ENCODE results near the gene PRRG4. TPM values are rescaled to one million over a fixed set of nuclear protein-coding genes. Genes with fewer than 3 reads are reported as not detected.

Gene PRRG4
- total RNA-seq, 1 donor from 2014 or later = 0.56 TPM

DNA sequence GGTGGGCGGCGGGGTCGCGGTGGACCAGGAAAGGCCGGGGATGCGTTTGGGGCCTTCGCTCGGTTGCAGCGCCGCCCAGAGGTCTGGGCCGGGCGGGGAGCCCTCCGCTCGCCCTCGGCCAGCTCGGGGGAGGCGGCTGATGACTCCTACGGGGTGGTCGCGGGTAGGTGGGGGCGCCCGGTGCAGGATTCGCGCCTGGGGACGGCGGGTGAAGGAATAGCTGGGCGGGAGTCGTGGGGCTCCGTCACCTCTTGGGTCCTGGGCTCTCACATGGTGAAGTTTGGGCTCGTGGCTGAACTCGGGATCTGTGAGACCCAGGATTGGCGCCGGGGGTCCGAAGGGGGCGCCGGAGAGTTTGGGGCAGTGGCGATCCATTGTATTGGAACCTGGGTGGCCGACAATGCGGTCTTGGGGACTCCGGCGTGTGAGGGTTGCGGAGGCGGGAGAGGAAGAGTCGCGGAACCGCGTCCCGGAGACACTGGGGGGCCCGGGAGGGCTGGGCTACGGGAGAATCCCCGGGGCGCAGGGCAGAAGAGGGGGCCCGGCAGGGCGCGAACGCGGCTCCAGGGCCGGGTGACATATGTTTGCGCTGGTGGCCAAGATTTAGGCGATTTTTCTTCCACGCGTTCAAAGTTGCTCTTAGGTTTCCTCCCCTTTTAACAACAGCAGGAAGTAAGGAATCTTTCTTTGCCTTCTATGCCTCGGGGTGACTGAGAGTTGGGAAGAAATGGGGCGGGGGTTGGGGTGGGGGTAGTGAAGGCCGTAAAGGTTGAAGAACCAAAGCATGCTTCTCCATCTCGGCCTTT lies 63.8 kb downstream of the PRRG4 start:
- Mint-ChIP-seq H3K27me3 (peaks cover 10% of the 10 kb centered on the region), H3K27ac (peak overlapping the region; percentile 98), H3K9me3 (no peaks in the 10 kb centered on the region), H3K4me1 (peaks cover 27% of the 10 kb centered on the region), H3K36me3 (ENCODE audit: low read depth) (peaks cover 10% of the 10 kb centered on the region), H3K4me3 (peak overlapping the region; percentile 98)
- peak; percentile 82 for DNase-seq
- intact Hi-C loops (cut with micrococcal nuclease) = loop anchor here (1.0 to 10.0 kb wide), 8 partner anchors 64 to 1341 kb away; partner anchors contain the start of genes CD59, CSTF3, EIF3M and HIPK3

GRCh38 chr11:32894149-32894827 lies 64.6 kb downstream of the PRRG4 start:
- Mint-ChIP-seq H3K4me1 (peaks cover 30% of the 10 kb centered on the region), H3K36me3 (ENCODE audit: low read depth) (peaks cover 10% of the 10 kb centered on the region), H3K4me3 (peak overlapping the region; percentile 98), H3K27me3 (peaks cover 10% of the 10 kb centered on the region), H3K9me3 (no peaks in the 10 kb centered on the region), H3K27ac (peak overlapping the region; percentile 98)
- intact Hi-C loops (cut with micrococcal nuclease) = loop anchor here (5.0 to 10.0 kb wide), 6 partner anchors 68 to 1341 kb away; partner anchors contain the start of genes CD59, EIF3M and HIPK3
- DNase-seq = peak; percentile 78

- no peak overlapping the region for H3K27ac Mint-ChIP-seq
- no peaks in the 10 kb centered on the region for H3K9me3 Mint-ChIP-seq
- H3K4me1 Mint-ChIP-seq = peaks cover 36% of the 10 kb centered on the region
- intact Hi-C loops (cut with micrococcal nuclease) = loop anchor here (5.0 to 10.0 kb wide), 6 partner anchors 67 to 1340 kb away; partner anchors contain the start of genes CD59, EIF3M and HIPK3
- peaks cover 13% of the 10 kb centered on the region for H3K36me3 Mint-ChIP-seq (ENCODE audit: low read depth)
- DNase-seq = no peak
- H3K27me3 Mint-ChIP-seq = peaks cover 7% of the 10 kb centered on the region
- H3K4me3 Mint-ChIP-seq = peak overlapping the region; percentile 30
These were observed 65.2 kb downstream of the PRRG4 start for GRCh38 chr11:32894921-32895320.

- intact Hi-C loops (cut with micrococcal nuclease) = loop anchor here (10.0 kb wide), 2 partner anchors 839 to 1339 kb away; partner anchors contain the start of gene CD59
- no peak for DNase-seq
- no peak overlapping the region for H3K27ac Mint-ChIP-seq
- H3K36me3 Mint-ChIP-seq (ENCODE audit: low read depth) = peaks cover 13% of the 10 kb centered on the region
- H3K4me3 Mint-ChIP-seq = no peak overlapping the region
- peaks cover 38% of the 10 kb centered on the region for H3K4me1 Mint-ChIP-seq
- H3K27me3 Mint-ChIP-seq = peaks cover 1% of the 10 kb centered on the region
- H3K9me3 Mint-ChIP-seq = no peaks in the 10 kb centered on the region
These were observed 65.7 kb downstream of the PRRG4 start for GRCh38 chr11:32895471-32895870.

- H3K27ac Mint-ChIP-seq = no peak overlapping the region
- H3K4me1 Mint-ChIP-seq = peaks cover 35% of the 10 kb centered on the region
- H3K27me3 Mint-ChIP-seq = no peaks in the 10 kb centered on the region
- DNase-seq = no peak
- no peak overlapping the region for H3K4me3 Mint-ChIP-seq
- intact Hi-C loops (cut with micrococcal nuclease) = loop anchor here (10.0 kb wide), 2 partner anchors 838 to 1338 kb away; partner anchors contain the start of gene CD59
- H3K9me3 Mint-ChIP-seq = no peaks in the 10 kb centered on the region
- peaks cover 12% of the 10 kb centered on the region for H3K36me3 Mint-ChIP-seq (ENCODE audit: low read depth)
These were observed 67.4 kb downstream of the PRRG4 start for GRCh38 chr11:32897103-32897502.

DNA sequence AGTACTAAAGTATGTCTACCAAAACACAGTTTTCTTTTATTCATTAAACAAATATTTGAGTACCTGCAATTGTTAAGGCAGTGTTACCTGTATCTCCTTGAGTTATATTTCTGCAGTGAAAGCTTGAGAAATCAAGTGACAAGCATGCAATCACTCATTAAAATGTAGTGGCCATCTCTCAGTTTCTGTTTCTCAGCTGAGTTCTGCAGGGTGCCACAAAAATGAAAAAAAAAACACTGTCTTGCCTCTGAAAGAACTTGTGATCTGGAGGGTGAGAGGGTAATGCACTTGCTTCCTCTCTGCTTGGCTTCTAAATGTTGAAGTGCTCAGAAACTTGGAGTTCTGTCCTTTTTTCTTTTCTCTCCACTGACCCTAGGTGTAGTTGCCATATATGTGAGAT lies 69.7 kb downstream of the PRRG4 start:
- no peak overlapping the region for H3K27ac Mint-ChIP-seq
- H3K4me1 Mint-ChIP-seq = peaks cover 29% of the 10 kb centered on the region
- intact Hi-C loops (cut with micrococcal nuclease) = loop anchor here (10.0 kb wide), 2 partner anchors 835 to 1335 kb away; partner anchors contain the start of gene CD59
- no peaks in the 10 kb centered on the region for H3K9me3 Mint-ChIP-seq
- H3K4me3 Mint-ChIP-seq = peak overlapping the region; percentile 2
- H3K36me3 Mint-ChIP-seq (ENCODE audit: low read depth) = peaks cover 8% of the 10 kb centered on the region
- no peak for DNase-seq
- H3K27me3 Mint-ChIP-seq = no peaks in the 10 kb centered on the region

DNA sequence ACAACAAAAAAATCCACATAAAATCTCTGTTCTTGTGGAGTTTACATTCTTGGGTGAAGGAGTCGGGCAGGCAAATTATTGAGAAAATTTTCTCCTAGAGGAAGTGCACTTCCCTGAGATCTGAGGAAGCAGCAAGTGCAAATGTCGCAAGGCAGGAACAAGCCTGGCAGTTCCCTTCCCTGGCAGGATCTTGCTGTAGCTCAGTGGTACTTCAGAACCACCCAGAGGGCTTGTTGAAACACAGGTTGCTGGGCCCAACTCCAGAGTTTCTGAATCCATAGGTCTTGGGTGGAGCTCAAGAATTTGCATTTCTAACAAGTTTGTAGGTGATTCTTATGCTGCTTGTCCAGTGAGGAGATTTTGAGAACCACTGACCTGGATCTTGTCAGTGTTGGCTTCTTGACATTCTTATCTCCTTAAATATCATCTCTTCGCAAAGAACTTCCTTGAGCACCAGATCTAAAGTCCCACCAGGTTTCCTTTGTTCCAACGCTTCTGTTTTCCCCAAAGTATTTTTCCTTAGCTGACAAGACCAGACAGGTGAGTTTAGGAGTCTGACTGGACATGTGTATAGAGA lies 72.5 kb downstream of the PRRG4 start:
- peaks cover 25% of the 10 kb centered on the region for H3K4me1 Mint-ChIP-seq
- intact Hi-C loops (cut with micrococcal nuclease) = no loop called here
- no peak overlapping the region for H3K4me3 Mint-ChIP-seq
- H3K9me3 Mint-ChIP-seq = no peaks in the 10 kb centered on the region
- DNase-seq = no peak
- H3K36me3 Mint-ChIP-seq (ENCODE audit: low read depth) = peaks cover 8% of the 10 kb centered on the region
- no peak overlapping the region for H3K27ac Mint-ChIP-seq
- no peaks in the 10 kb centered on the region for H3K27me3 Mint-ChIP-seq

- H3K4me3 Mint-ChIP-seq = no peak overlapping the region
- intact Hi-C loops (cut with micrococcal nuclease) = no loop called here
- no peaks in the 10 kb centered on the region for H3K27me3 Mint-ChIP-seq
- H3K36me3 Mint-ChIP-seq (ENCODE audit: low read depth) = peaks cover 7% of the 10 kb centered on the region
- H3K9me3 Mint-ChIP-seq = peaks cover 6% of the 10 kb centered on the region
- no peak for DNase-seq
- peaks cover 10% of the 10 kb centered on the region for H3K4me1 Mint-ChIP-seq
- no peak overlapping the region for H3K27ac Mint-ChIP-seq
These were observed 75.4 kb downstream of the PRRG4 start for GRCh38 chr11:32905028-32905667.

Other genes with a start within 250 kb of the PRRG4 start
- gene EIF3M, start 246.1 kb upstream of the PRRG4 start, total RNA-seq = 348 and 351 TPM in 2 replicates
- gene CCDC73, start 35.3 kb upstream of the PRRG4 start, total RNA-seq = not detected in 2 replicates
- 18.9 TPM in 2 replicates for gene QSER1, start 62.9 kb downstream of the PRRG4 start, total RNA-seq
- gene DEPDC7, start 186.0 kb downstream of the PRRG4 start, total RNA-seq = 0.64 and 0.84 TPM in 2 replicates
- 12.5 and 14.4 TPM in 2 replicates for gene TCP11L1, start 209.6 kb downstream of the PRRG4 start, total RNA-seq

All from activated CD4-positive, alpha-beta T cell treated with anti-CD3 and anti-CD28 coated beads, Interleukin-2, amount 10 ng/mL, durations not matched to agents 24 days and 14 days (primary cell).